ENCODE results near the gene RNF215.

Gene RNF215

GRCh38 chr22:30433773-30434172 lies 46.6 kb upstream of the RNF215 start:
- Histone ChIP-seq H3K27ac (replicated peaks) (no peak overlapping the region), H3K4me3 (replicated peaks; ENCODE audit: insufficient read depth, low read length) (no peak overlapping the region), H3K27me3 (ENCODE audit: insufficient read depth, poor library complexity, severe bottlenecking) (no peaks in the 10 kb centered on the region)
- TF ChIP-seq GABPA (IDR thresholded peaks at IDR 0.05; ENCODE audit: low read depth) (no peak), POLR2AphosphoS5 (IDR thresholded peaks at IDR 0.05; ENCODE audit: low read depth) (no peak), CTCF (IDR thresholded peaks at IDR 0.05; ENCODE audit: insufficient read depth, low read length) (no peak), SPI1 (IDR thresholded peaks at IDR 0.05; ENCODE audit: borderline replicate concordance, low read depth) (no peak), REST (IDR thresholded peaks at IDR 0.05; ENCODE audit: insufficient replicate concordance, low read depth) (no peak)
- no peak for DNase-seq (ENCODE audit: low read depth in 1 of 2, low spot score in 1 of 2)

GRCh38 chr22:30433227-30433626 lies 46.0 kb upstream of the RNF215 start:
- no peak overlapping the region for H3K27ac ChIP-seq (replicated peaks)
- no peak overlapping the region for H3K4me3 ChIP-seq (replicated peaks; ENCODE audit: insufficient read depth, low read length)
- H3K27me3 ChIP-seq (ENCODE audit: insufficient read depth, poor library complexity, severe bottlenecking) = no peaks in the 10 kb centered on the region
- TF ChIP-seq REST (IDR thresholded peaks at IDR 0.05; ENCODE audit: insufficient replicate concordance, low read depth) (no peak), CTCF (IDR thresholded peaks at IDR 0.05; ENCODE audit: insufficient read depth, low read length) (no peak), GABPA (IDR thresholded peaks at IDR 0.05; ENCODE audit: low read depth) (no peak), POLR2AphosphoS5 (IDR thresholded peaks at IDR 0.05; ENCODE audit: low read depth) (no peak), SPI1 (IDR thresholded peaks at IDR 0.05; ENCODE audit: borderline replicate concordance, low read depth) (no peak)
- no peak for DNase-seq (ENCODE audit: low read depth in 1 of 2, low spot score in 1 of 2)

GRCh38 chr22:30432520-30432919 lies 45.3 kb upstream of the RNF215 start:
- Histone ChIP-seq H3K27me3 (ENCODE audit: insufficient read depth, poor library complexity, severe bottlenecking) (no peaks in the 10 kb centered on the region), H3K27ac (replicated peaks) (no peak overlapping the region), H3K4me3 (replicated peaks; ENCODE audit: insufficient read depth, low read length) (no peak overlapping the region)
- TF ChIP-seq SPI1 (IDR thresholded peaks at IDR 0.05; ENCODE audit: borderline replicate concordance, low read depth) (peak; percentile 35; the same call in 1 of the 2 replicates), CTCF (IDR thresholded peaks at IDR 0.05; ENCODE audit: insufficient read depth, low read length) (no peak)
- DNase-seq (ENCODE audit: low read depth in 1 of 2, low spot score in 1 of 2) = no peak

- TF ChIP-seq SPI1 (IDR thresholded peaks at IDR 0.05; ENCODE audit: borderline replicate concordance, low read depth) (no peak), REST (IDR thresholded peaks at IDR 0.05; ENCODE audit: insufficient replicate concordance, low read depth) (no peak), CTCF (IDR thresholded peaks at IDR 0.05; ENCODE audit: insufficient read depth, low read length) (no peak), GABPA (IDR thresholded peaks at IDR 0.05; ENCODE audit: low read depth) (no peak), POLR2AphosphoS5 (IDR thresholded peaks at IDR 0.05; ENCODE audit: low read depth) (no peak)
- Histone ChIP-seq H3K4me3 (replicated peaks; ENCODE audit: insufficient read depth, low read length) (no peak overlapping the region), H3K27me3 (ENCODE audit: insufficient read depth, poor library complexity, severe bottlenecking) (no peaks in the 10 kb centered on the region), H3K27ac (replicated peaks) (no peak overlapping the region)
- no peak for DNase-seq (ENCODE audit: low read depth in 1 of 2, low spot score in 1 of 2)
Observed at GRCh38 chr22:30432096-30432495, 44.9 kb upstream of the RNF215 start.

All from HL-60 (cell line).